Lung (tissue), 12 donors: ENCODE measurements around the gene SSR2. TPM values are rescaled to one million over a fixed set of nuclear protein-coding genes. Genes with fewer than 3 reads are reported as not detected.

Source experiments
- ATAC-seq: fragments of 200-7000 bp; cut with Tn5 transposase; one replicate; pipeline ENCODE4 v1.9.1; 2020; ENCODE audit warnings: moderate number of reproducible peaks; ENCODE audit not compliant: insufficient read depth, low FRiP score
- DNase-seq, 3 donors: peaks; one replicate each; pipeline ENCODE4 v3.0.0-alpha.2; 2013 to 2017
- H3K27ac ChIP-seq, 2 donors: one replicate each; pipeline ENCODE4 v1.5.1; 2013; ENCODE audit warnings: mild to moderate bottlenecking in 2 of 2, moderate library complexity in 2 of 2, control low read depth in 1 of 2, inconsistent platforms in 1 of 2, low read depth in 1 of 2, low read length in 1 of 2
- H3K27me3 ChIP-seq, 3 donors: one replicate each; pipeline ENCODE4 v1.5.1; 2013; ENCODE audit warnings: low read length in 2 of 3; ENCODE audit not compliant: control insufficient read depth in 3 of 3, insufficient read depth in 3 of 3
- H3K36me3 ChIP-seq, 4 donors: one replicate each; pipeline ENCODE4 v1.5.1; 2013; ENCODE audit warnings: low read length in 4 of 4, mild to moderate bottlenecking in 1 of 4, moderate library complexity in 1 of 4; ENCODE audit not compliant: control insufficient read depth in 4 of 4, insufficient read depth in 4 of 4
- H3K4me1 ChIP-seq, 5 donors: one replicate each; pipeline ENCODE4 v1.5.1; 2013; ENCODE audit warnings: low read length in 5 of 5, mild to moderate bottlenecking in 2 of 5, moderate library complexity in 1 of 5; ENCODE audit not compliant: control insufficient read depth in 5 of 5, insufficient read depth in 5 of 5
- H3K4me3 ChIP-seq: one replicate; pipeline ENCODE4 v1.5.1; 2013; ENCODE audit warnings: mild to moderate bottlenecking, control low read depth, moderate library complexity
- H3K9ac ChIP-seq, 2 donors: one replicate each; pipeline ENCODE4 v1.5.1; 2013; ENCODE audit warnings: low read length in 2 of 2, control low read depth in 1 of 2; ENCODE audit not compliant: insufficient read depth in 1 of 2
- H3K9me3 ChIP-seq, 4 donors: one replicate each; pipeline ENCODE4 v1.5.1; 2013; ENCODE audit warnings: low read length in 3 of 4, mild to moderate bottlenecking in 1 of 4, moderate library complexity in 1 of 4; ENCODE audit not compliant: control insufficient read depth in 4 of 4, insufficient read depth in 3 of 4
- WGBS, 2 donors: extraction: QIAGEN DNeasy Blood & Tissue Kit; methylation state at CpG; one replicate each; pipeline ENCODE4 v1.1.7; 2013; 5-methylcytosine and 5-hydroxymethylcytosine counted together
- polyA plus RNA-seq, 2 donors: library from polyadenylated mRNA; stranded (reverse); fragments of 200-250 nt; gene quantifications; one replicate each; pipeline ENCODE4 v1.2.1, GENCODE V29; 2013
- total RNA-seq, 2 donors: library from RNA; depleted of rRNA in 1 of 2; stranded (reverse); fragments of >200 nt in 1 of 2; gene quantifications; one replicate each; pipeline ENCODE4 v1.2.1, GENCODE V29; 2014 to 2021
- TF ChIP-seq, protein P1 (sequence below): IDR thresholded peaks from 2 replicates; pipeline ENCODE4 v1.5.1; 2012; ENCODE audit warnings: mild to moderate bottlenecking; ENCODE audit errors: control extremely low read depth, extremely low read depth
- donor health status: control.
- donor health status: control.
- donor health status: Bipolar disorder and iron deficiency.
- donor health status: healthy.
- donor health status: DM: yes; HTN: yes; CAD: no.

The SSR2 gene
- total and polyA plus RNA-seq, 4 donors, result 281 to 467 (median 292) TPM

DNA sequence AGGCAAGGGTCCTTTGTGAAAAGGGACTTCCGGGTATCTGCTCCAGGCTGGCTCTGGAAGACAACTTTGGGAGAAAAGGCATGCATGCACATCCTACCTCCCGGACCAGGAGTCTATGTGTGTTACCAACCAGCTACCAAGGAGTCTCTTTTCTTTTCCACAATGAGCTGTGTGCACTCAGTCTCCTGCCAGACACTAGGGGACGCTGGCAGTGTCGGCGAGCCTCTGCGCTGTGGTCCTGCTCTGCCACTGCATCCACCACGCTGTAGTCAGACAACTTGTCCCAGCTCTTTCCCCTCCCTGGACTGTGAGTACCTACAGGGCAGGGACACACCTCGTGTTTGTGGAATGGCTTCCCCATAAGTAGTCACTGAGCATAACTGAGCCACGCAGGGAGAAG, 5.1 kb upstream of the SSR2 start:
- H3K9ac ChIP-seq, result no peak overlapping the region
- H3K27ac ChIP-seq, result peak overlapping the region in 1 of 2 donors; percentile 22
- peaks cover 0 to 3% (median 0%) of the 10 kb centered on the region in 5 donors for H3K4me1 ChIP-seq
- TF ChIP-seq, protein P1, sequence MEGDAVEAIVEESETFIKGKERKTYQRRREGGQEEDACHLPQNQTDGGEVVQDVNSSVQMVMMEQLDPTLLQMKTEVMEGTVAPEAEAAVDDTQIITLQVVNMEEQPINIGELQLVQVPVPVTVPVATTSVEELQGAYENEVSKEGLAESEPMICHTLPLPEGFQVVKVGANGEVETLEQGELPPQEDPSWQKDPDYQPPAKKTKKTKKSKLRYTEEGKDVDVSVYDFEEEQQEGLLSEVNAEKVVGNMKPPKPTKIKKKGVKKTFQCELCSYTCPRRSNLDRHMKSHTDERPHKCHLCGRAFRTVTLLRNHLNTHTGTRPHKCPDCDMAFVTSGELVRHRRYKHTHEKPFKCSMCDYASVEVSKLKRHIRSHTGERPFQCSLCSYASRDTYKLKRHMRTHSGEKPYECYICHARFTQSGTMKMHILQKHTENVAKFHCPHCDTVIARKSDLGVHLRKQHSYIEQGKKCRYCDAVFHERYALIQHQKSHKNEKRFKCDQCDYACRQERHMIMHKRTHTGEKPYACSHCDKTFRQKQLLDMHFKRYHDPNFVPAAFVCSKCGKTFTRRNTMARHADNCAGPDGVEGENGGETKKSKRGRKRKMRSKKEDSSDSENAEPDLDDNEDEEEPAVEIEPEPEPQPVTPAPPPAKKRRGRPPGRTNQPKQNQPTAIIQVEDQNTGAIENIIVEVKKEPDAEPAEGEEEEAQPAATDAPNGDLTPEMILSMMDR, result peak; percentile 38
- H3K27me3 ChIP-seq, result no peaks in the 10 kb centered on the region
- WGBS, 2 donors, result 9 to 11% methylated on average over 9 of the region's 9 CpGs
- DNase-seq, result peak; percentile 41 to 66 (median 58)
- no peak overlapping the region for H3K4me3 ChIP-seq
- no peaks in the 10 kb centered on the region for H3K9me3 ChIP-seq
- H3K36me3 ChIP-seq, result no peaks in the 10 kb centered on the region
- no peak for ATAC-seq

- DNase-seq (no peak), ATAC-seq (no peak)
- no peak overlapping the region for H3K27ac ChIP-seq
- TF ChIP-seq, protein P1, result no peak
- no peak overlapping the region for H3K4me3 ChIP-seq
- no peak overlapping the region for H3K9ac ChIP-seq
- no peaks in the 10 kb centered on the region for H3K9me3 ChIP-seq
- H3K36me3 ChIP-seq, result peaks cover 0 to 2% (median 0%) of the 10 kb centered on the region in 4 donors
- H3K4me1 ChIP-seq, result peaks cover 2 to 5% (median 4%) of the 10 kb centered on the region in 5 donors
- WGBS, 2 donors, result 83 to 91% methylated on average over 5 of the region's 5 CpGs
- no peaks in the 10 kb centered on the region for H3K27me3 ChIP-seq
Measured at GRCh38 chr1:156024801-156025200, 4.0 kb upstream of the SSR2 start.

- ATAC-seq (no peak), DNase-seq (no peak)
- TF ChIP-seq, protein P1, result no peak
- Histone ChIP-seq H3K36me3 (peaks cover 1 to 21% (median 3%) of the 10 kb centered on the region in 4 donors), H3K27me3 (no peaks in the 10 kb centered on the region), H3K9me3 (no peaks in the 10 kb centered on the region), H3K9ac (no peak overlapping the region), H3K4me3 (no peak overlapping the region), H3K4me1 (peaks cover 3 to 10% (median 6%) of the 10 kb centered on the region in 5 donors), H3K27ac (no peak overlapping the region)
- WGBS, 2 donors, result 65 to 73% methylated on average over 2 of the region's 2 CpGs
Measured at GRCh38 chr1:156021954-156022353, 1.2 kb upstream of the SSR2 start.

- WGBS, 2 donors, result 2 to 3% methylated on average over 4 of the region's 4 CpGs
- TF ChIP-seq, protein P1, result no peak
- no peak for ATAC-seq
Measured at GRCh38 chr1:156021093-156021428, 310 bp upstream of the SSR2 start.

More at GRCh38 chr1:156021093-156021428, 310 bp upstream of the SSR2 start:
- H3K4me3 ChIP-seq, result no peak overlapping the region
- no peaks in the 10 kb centered on the region for H3K9me3 ChIP-seq
- peaks cover 2 to 25% (median 6%) of the 10 kb centered on the region in 4 donors for H3K36me3 ChIP-seq
- DNase-seq, result no peak
- peaks cover 2 to 10% (median 6%) of the 10 kb centered on the region in 5 donors for H3K4me1 ChIP-seq
- peak overlapping the region in 1 of 2 donors; percentile 42 for H3K9ac ChIP-seq
- no peaks in the 10 kb centered on the region for H3K27me3 ChIP-seq
- H3K27ac ChIP-seq, result no peak overlapping the region
